OCI-LY7 (cell line): ENCODE results near the gene PTPRN. TPM values are rescaled to one million over a fixed set of nuclear protein-coding genes. Genes with fewer than 3 reads are reported as not detected.

ENCODE experiments used
- BruUV-seq: library from RNA; stranded (reverse); fragments of 400-500 nt; replicated peaks from 2 replicates; lab custom pipeline; 2021; lab: Mats Ljungman, UMichigan
- CTCF ChIA-PET: fragments of 300-600 bp; sonication (Branson Sonifier 250); formaldehyde crosslinking; loops from one replicate; lab custom pipeline; 2022; ENCODE audit warnings: antibody characterized with exemption; ENCODE audit not compliant: unreplicated experiment; lab: Charles Lee
- POLR2A ChIA-PET: fragments of 300-600 bp; sonication (Branson Sonifier 250); formaldehyde crosslinking; loops from one replicate; lab custom pipeline; 2022; ENCODE audit warnings: antibody characterized with exemption; lab: Charles Lee
- DNase-seq: peaks from one replicate; pipeline ENCODE4 v3.0.0-alpha.2; 2015; ENCODE audit warnings: low spot score
- H2AFZ ChIP-seq: fragments of 200-600 bp; sonication (generic), shearing (Covaris generic); 2 replicates; pipeline ENCODE4 v1.6.1; 2014; ENCODE audit warnings: mild to moderate bottlenecking, antibody characterized with exemption, low read length, moderate library complexity
- H3K27ac ChIP-seq: fragments of 200-600 bp; sonication (generic); 2 replicates; pipeline ENCODE4 v1.5.1; 2014; ENCODE audit warnings: mixed run types, low read depth, mild to moderate bottlenecking, moderate library complexity, low read length, inconsistent platforms; ENCODE audit not compliant: poor library complexity, severe bottlenecking
- H3K36me3 ChIP-seq: fragments of 200-600 bp; sonication (generic); 2 replicates; pipeline ENCODE4 v1.6.1; 2014; ENCODE audit warnings: mild to moderate bottlenecking, antibody characterized with exemption, low read length, moderate library complexity, mixed read lengths; ENCODE audit not compliant: insufficient read depth
- H3K4me1 ChIP-seq: fragments of 200-600 bp; sonication (generic); 2 replicates; pipeline ENCODE4 v1.5.1; 2014; ENCODE audit warnings: mild to moderate bottlenecking, low read length; ENCODE audit not compliant: insufficient read depth, poor library complexity, severe bottlenecking
- H3K4me2 ChIP-seq: fragments of 200-600 bp; sonication (generic); 2 replicates; pipeline ENCODE4 v1.6.1; 2014; ENCODE audit warnings: mild to moderate bottlenecking, low read length
- H3K4me3 ChIP-seq: fragments of 200-600 bp; sonication (generic); 2 replicates; pipeline ENCODE4 v1.5.1; 2014; ENCODE audit warnings: mild to moderate bottlenecking, low read depth, low read length; ENCODE audit not compliant: poor library complexity, severe bottlenecking
- H3K79me2 ChIP-seq: fragments of 200-600 bp; sonication (generic); 2 replicates; pipeline ENCODE4 v1.6.1; 2016; ENCODE audit warnings: low read depth, mild to moderate bottlenecking, low read length, moderate library complexity, mixed read lengths; ENCODE audit not compliant: insufficient read depth
- H3K9me2 ChIP-seq: fragments of 200-600 bp; sonication (generic); 2 replicates; pipeline ENCODE4 v1.6.1; 2016; ENCODE audit warnings: mild to moderate bottlenecking, low read length, mixed read lengths; ENCODE audit not compliant: insufficient read depth
- H3K9me3 ChIP-seq: fragments of 200-600 bp; sonication (generic); 2 replicates; pipeline ENCODE4 v1.6.1; 2014; ENCODE audit warnings: mild to moderate bottlenecking, mixed run types, low read length, mixed read lengths
- H4K20me1 ChIP-seq: fragments of 200-600 bp; sonication (generic); 2 replicates; pipeline ENCODE4 v1.6.1; 2014; ENCODE audit warnings: mild to moderate bottlenecking, antibody characterized with exemption, low read length, moderate library complexity, mixed read lengths; ENCODE audit not compliant: insufficient read depth
- EZH2phosphoT487 ChIP-seq: fragments of 200-600 bp; sonication (generic); IDR thresholded peaks from 2 replicates; pipeline ENCODE4 v1.6.1; 2018; ENCODE audit warnings: low read depth, borderline replicate concordance, mild to moderate bottlenecking, mixed run types, antibody characterized with exemption, low read length, moderate library complexity, mixed read lengths
- intact Hi-C: fragments of 100-400 bp; cut with micrococcal nuclease; formaldehyde crosslinking; loops from one replicate; pipeline ENCODE4 v1.10.0; 2022; ENCODE audit not compliant: unreplicated experiment
- total RNA-seq, 2 experiments: library from RNA; depleted of rRNA in 1 of 2; stranded (reverse); fragments of >200 nt in 1 of 2; shearing (Covaris generic) in 1 of 2; gene quantifications; 2 replicates each; pipeline ENCODE4 v1.2.3, GENCODE V29; 2014 to 2022
- TF ChIP-seq, protein P1 (sequence below): fragments of 200-600 bp; sonication (generic); conservative IDR thresholded peaks from 2 replicates; pipeline ENCODE4 v1.5.1; 2014; ENCODE audit warnings: mild to moderate bottlenecking, antibody characterized with exemption, low read length, moderate library complexity, mixed read lengths

PTPRN gene
- total RNA-seq, 2 experiments from 2014 or later: not detected

DNA sequence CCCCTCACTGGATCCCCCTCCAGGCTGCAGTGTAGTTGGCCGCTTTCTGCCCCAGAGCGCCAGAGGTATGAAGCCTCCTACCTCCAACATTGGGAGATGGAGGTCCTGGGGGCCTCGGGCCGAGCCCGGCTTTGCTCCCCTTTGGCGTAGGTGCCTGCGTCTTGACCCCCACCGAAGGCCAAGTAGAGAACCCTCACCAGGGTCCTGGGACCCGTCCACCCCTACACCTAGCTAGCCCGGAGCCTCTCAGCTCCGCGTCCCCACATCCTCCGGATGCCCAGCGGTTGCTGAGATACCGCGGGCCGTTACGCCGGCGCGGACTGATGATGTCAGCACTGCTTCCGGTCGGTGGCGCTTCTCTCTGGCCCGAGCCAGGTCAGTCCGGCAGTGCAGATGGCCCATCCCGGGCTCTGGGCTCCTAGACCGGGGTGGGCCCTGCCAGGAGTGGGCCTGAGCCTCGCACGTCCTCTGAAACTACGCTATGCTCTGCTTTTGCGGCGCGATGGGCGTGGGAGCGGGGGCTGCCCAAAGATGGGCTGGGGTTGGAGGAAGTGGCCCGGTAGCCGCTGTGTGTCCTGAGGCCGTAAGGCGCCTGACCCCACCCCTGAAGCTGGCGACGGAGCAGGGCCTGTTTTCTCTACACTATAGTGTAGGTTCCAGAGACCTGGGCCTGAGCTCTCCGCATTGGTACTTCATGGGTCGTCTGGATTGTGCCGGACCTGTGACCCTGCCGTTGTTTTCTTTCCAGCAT lies 63.9 kb downstream of the PTPRN start, which contains the start of the genes GLB1L and STK16:
Gene GLB1L, minus strand, starts transcription at position 297 of the 751 bp plus-strand sequence. CDS start 1,871 bp downstream, outside the sequence.
Gene STK16, plus strand, starts transcription at position 332 of the 751 bp plus-strand sequence. CDS start 521 bp downstream, outside the sequence.
- ChIA-PET POLR2A (interaction anchor here (0.5 to 2.7 kb wide), 14 partner anchors 8 to 143 kb away, joined by 3 to 28 read pairs (median 4); partner anchors contain the start of genes ANKZF1, ATG9A, CNPPD1 and DNAJB2), CTCF (interaction anchor here (0.5 to 1.0 kb wide), 3 partner anchors 50 to 243 kb away, joined by 3 to 10 read pairs (median 3); no protein-coding TSS in a partner anchor)
- Histone ChIP-seq H3K27ac (peak within 1 kb of the TSS; percentile 96), H3K36me3 (peaks cover 33% of the 10 kb centered on the region), H3K79me2 (peaks cover 31% of the 10 kb centered on the region; the same call in 1 of the 2 replicates), H4K20me1 (no peaks in the 10 kb centered on the region), H2AFZ (peak within 1 kb of the TSS; percentile 75), H3K4me1 (peaks cover 54% of the 10 kb centered on the region), H3K9me2 (no peaks in the 10 kb centered on the region), H3K9me3 (no peaks in the 10 kb centered on the region), H3K4me2 (peak within 1 kb of the TSS; percentile 93), H3K4me3 (peak within 1 kb of the TSS; percentile 84)
- peak; percentile 94 for DNase-seq
- TF ChIP-seq EZH2phosphoT487: no peak
- TF ChIP-seq, protein P1, sequence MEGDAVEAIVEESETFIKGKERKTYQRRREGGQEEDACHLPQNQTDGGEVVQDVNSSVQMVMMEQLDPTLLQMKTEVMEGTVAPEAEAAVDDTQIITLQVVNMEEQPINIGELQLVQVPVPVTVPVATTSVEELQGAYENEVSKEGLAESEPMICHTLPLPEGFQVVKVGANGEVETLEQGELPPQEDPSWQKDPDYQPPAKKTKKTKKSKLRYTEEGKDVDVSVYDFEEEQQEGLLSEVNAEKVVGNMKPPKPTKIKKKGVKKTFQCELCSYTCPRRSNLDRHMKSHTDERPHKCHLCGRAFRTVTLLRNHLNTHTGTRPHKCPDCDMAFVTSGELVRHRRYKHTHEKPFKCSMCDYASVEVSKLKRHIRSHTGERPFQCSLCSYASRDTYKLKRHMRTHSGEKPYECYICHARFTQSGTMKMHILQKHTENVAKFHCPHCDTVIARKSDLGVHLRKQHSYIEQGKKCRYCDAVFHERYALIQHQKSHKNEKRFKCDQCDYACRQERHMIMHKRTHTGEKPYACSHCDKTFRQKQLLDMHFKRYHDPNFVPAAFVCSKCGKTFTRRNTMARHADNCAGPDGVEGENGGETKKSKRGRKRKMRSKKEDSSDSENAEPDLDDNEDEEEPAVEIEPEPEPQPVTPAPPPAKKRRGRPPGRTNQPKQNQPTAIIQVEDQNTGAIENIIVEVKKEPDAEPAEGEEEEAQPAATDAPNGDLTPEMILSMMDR: no peak
- BruUV-seq: TSS peak; percentile 85
- intact Hi-C loops: loop anchor here (1.0 kb wide), 1 partner anchor 38 kb away; no protein-coding TSS in a partner anchor

DNA sequence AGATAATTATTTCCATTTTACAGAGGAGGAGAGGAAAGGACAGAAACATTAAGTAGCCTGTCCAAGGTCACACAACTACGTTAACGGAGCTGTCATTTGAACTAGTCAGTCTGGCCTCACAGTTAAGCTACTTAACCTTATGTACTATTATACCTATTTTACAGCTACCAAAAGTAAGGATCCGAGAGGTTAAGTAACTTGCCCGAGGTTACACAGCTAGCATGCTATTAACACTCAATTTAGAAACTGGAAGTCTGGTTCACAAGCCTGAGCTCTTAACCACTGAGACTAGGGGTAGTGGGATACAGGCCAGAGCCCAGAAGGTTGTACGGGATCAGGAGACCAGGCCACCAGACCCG lies 64.4 kb downstream of the PTPRN start:
- H4K20me1 ChIP-seq: no peaks in the 10 kb centered on the region
- H3K79me2 ChIP-seq: peaks cover 31% of the 10 kb centered on the region; the same call in 1 of the 2 replicates
- H3K4me1 ChIP-seq: peaks cover 48% of the 10 kb centered on the region
- DNase-seq: no peak
- H3K36me3 ChIP-seq: peaks cover 27% of the 10 kb centered on the region
- no peaks in the 10 kb centered on the region for H3K9me3 ChIP-seq
- intact Hi-C loops: loop anchor here (1.0 kb wide), 1 partner anchor 37 kb away; no protein-coding TSS in a partner anchor
- ChIA-PET CTCF (interaction anchor here (0.9 kb wide), 1 partner anchor 50 kb away, joined by 3 read pairs; no protein-coding TSS in a partner anchor), POLR2A (interaction anchor here (1.0 to 2.7 kb wide), 8 partner anchors 8 to 68 kb away, joined by 4 to 28 read pairs (median 8); partner anchors contain the start of genes ANKZF1, ATG9A, CNPPD1 and DNAJB2)
- TF ChIP-seq, protein P1: no peak
- TF ChIP-seq EZH2phosphoT487: no peak
- no TSS peak for BruUV-seq
- H3K27ac ChIP-seq: peak overlapping the region; percentile 96
- peak overlapping the region; percentile 75; the same call in 1 of the 2 replicates for H2AFZ ChIP-seq
- peak overlapping the region; percentile 93 for H3K4me2 ChIP-seq
- H3K4me3 ChIP-seq: peak overlapping the region; percentile 84
- no peaks in the 10 kb centered on the region for H3K9me2 ChIP-seq
